Nephron progenitor cell (in vitro differentiated cells): ENCODE results near the gene UNC13C.
"Not testable (repeated sequence)": the region's sequence is repeated elsewhere in the genome, so short reads cannot be mapped to it uniquely, and the experiment has no call there.

Source experiments
- DNase-seq: peaks from one replicate; pipeline ENCODE4 v3.0.0; 2021
- H3K27ac Mint-ChIP-seq: 2 replicates; pipeline ENCODE4 v1.8.0; 2021; ENCODE audit warnings: mild to moderate bottlenecking, moderate library complexity, mixed read lengths
- H3K27me3 Mint-ChIP-seq: 2 replicates; pipeline ENCODE4 v1.8.0; 2021; ENCODE audit warnings: mild to moderate bottlenecking, low read depth, mixed read lengths; ENCODE audit not compliant: poor library complexity
- H3K36me3 Mint-ChIP-seq: 2 replicates; pipeline ENCODE4 v1.8.0; 2021; ENCODE audit warnings: low read depth, mixed read lengths
- H3K4me1 Mint-ChIP-seq: 2 replicates; pipeline ENCODE4 v1.8.0; 2021; ENCODE audit warnings: mixed read lengths
- H3K4me3 Mint-ChIP-seq: 2 replicates; pipeline ENCODE4 v1.8.0; 2021; ENCODE audit warnings: mild to moderate bottlenecking, moderate library complexity, mixed read lengths
- H3K9me3 Mint-ChIP-seq: 2 replicates; pipeline ENCODE4 v1.8.0; 2021; ENCODE audit warnings: mild to moderate bottlenecking, moderate library complexity, mixed read lengths
- CTCF ChIP-seq: fragments of 200-600 bp; sonication (generic); IDR thresholded peaks from 2 replicates; pipeline ENCODE4 v1.5.0; 2021; ENCODE audit warnings: antibody characterized with exemption

UNC13C gene

DNA sequence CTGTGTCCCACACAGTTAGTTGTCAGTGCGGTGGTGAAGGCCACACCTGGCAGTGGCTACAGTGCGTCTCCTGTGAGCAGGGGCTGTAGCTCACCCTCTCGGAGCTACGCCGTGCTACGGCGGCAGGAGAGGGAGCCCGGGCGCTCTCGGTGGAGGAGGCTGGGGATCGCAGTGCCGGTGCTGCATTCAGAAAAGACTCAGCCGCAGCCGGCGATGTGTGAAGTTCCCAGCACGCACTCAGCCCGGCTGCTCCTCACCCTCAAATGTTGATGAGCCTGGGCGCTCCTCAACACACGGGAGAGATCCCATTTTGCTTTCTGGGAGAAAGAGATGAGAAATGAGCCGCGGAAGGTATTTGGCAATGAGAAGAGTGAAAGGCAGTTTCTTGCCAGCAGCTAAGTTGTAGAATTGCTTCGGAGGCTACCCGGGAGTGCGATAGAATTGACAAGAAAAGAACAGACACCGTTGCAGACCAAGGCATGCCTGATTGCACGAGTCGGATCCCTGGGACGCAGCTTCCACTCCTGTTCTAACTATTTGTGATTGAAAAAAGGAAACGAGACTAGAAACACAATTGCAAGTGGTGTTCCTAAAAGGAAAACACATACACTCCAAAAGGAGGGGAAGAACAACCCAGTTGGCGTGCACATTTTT, at the start of gene UNC13C:
Gene UNC13C (plus strand): TSS at position 189 of the 654 bp plus-strand sequence. CDS start 34,463 bp downstream, outside the sequence.
- H3K4me3 Mint-ChIP-seq, result peak within 1 kb of the TSS; percentile 88
- H3K9me3 Mint-ChIP-seq, result no peaks in the 10 kb centered on the region
- no peak within 1 kb of the TSS for H3K27ac Mint-ChIP-seq
- TF ChIP-seq CTCF, result no peak
- DNase-seq, result peak; percentile 68
- no peaks in the 10 kb centered on the region for H3K36me3 Mint-ChIP-seq
- peaks cover 12% of the 10 kb centered on the region for H3K4me1 Mint-ChIP-seq
- H3K27me3 Mint-ChIP-seq, result peaks cover 58% of the 10 kb centered on the region

DNA sequence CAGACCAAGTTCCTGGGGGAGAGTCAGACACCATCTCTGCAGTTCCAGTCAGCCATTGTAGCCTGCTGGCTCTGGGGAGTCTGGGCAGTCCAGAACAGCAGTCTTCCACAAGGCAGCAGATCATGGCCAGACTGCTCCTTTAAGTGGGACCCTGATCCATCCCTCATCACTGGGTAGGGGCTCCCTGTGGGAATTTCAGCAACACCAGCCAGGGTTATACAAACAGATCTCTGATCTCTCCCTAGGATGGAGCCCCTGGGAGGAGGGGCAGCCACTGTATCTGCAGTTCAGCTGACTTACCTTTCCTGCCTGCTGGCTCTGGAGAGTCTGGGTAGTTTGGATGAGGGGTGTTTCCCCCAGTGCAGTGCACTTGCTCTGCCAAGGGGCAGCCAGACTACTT, 42.1 kb upstream of the UNC13C start:
- Mint-ChIP-seq H3K27me3 (no peaks in the 10 kb centered on the region), H3K9me3 (peaks cover 38% of the 10 kb centered on the region), H3K36me3 (peaks cover 14% of the 10 kb centered on the region), H3K27ac (no peak overlapping the region), H3K4me3 (no peak overlapping the region), H3K4me1 (no peaks in the 10 kb centered on the region)
- TF ChIP-seq CTCF, result no peak
- no peak for DNase-seq

DNA sequence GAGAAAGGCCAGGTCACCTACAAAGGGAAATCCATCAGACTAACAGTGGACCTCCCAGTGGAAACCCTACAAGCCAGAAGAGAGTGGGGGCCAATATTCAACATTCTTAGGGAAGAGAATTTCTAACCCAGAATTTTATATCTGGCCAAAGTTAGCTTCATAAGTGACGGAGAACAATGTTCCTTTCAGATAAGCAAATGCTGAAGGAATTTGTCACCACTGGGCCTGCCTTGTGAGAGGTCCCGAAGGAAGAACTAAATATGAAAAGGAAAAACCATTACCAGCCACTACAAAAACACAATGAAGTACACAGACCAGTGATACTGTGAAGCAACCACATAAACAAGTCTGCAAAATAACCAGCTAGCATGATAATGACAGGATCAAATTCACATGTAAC, 40.6 kb upstream of the UNC13C start:
- not testable (repeated sequence) for H3K4me1 Mint-ChIP-seq, DNase-seq, H3K4me3 Mint-ChIP-seq, H3K27me3 Mint-ChIP-seq, H3K27ac Mint-ChIP-seq
- peaks cover 14% of the 10 kb centered on the region for H3K36me3 Mint-ChIP-seq
- H3K9me3 Mint-ChIP-seq, result peaks cover 38% of the 10 kb centered on the region

DNA sequence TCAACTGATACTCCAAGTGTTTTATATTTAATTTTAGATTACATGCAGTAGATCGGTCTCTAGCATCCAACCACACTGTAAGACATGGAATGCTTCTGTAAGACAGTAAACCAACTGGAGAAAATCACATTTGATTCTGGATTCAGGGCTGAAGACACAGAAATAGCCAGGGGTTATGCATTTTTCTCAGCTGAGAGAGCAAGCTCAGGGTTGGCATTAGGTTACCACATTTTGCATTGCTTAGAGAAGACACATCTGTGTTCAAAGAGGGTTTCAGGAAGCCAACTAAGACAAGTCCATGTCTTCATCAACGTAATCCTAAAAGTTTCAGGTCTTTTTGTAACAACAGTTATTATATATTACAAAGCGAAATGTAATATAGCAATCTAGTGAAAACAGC, 27.7 kb upstream of the UNC13C start:
- DNase-seq, result no peak
- Mint-ChIP-seq H3K9me3 (peaks cover 11% of the 10 kb centered on the region), H3K4me3 (no peak overlapping the region), H3K27ac (no peak overlapping the region), H3K36me3 (no peaks in the 10 kb centered on the region), H3K27me3 (peaks cover 9% of the 10 kb centered on the region), H3K4me1 (no peaks in the 10 kb centered on the region)
- TF ChIP-seq CTCF, result no peak

- Mint-ChIP-seq H3K27ac (no peak overlapping the region), H3K4me3 (no peak overlapping the region), H3K36me3 (no peaks in the 10 kb centered on the region), H3K4me1 (no peaks in the 10 kb centered on the region), H3K27me3 (peaks cover 9% of the 10 kb centered on the region), H3K9me3 (no peaks in the 10 kb centered on the region)
- DNase-seq, result no peak
- TF ChIP-seq CTCF, result no peak
Measured at GRCh38 chr15:53955396-53955795, 22.8 kb upstream of the UNC13C start.

GRCh38 chr15:53962646-53963561, 15.3 kb upstream of the UNC13C start:
- Mint-ChIP-seq H3K27me3 (peaks cover 6% of the 10 kb centered on the region), H3K4me3 (no peak overlapping the region), H3K27ac (no peak overlapping the region), H3K4me1 (no peaks in the 10 kb centered on the region), H3K36me3 (no peaks in the 10 kb centered on the region), H3K9me3 (no peaks in the 10 kb centered on the region)
- TF ChIP-seq CTCF, result peak; percentile 61
- DNase-seq, result peak; percentile 61
